ENCODE measurements around the gene RPGRIP1.

- TF ChIP-seq EZH2 (optimal IDR thresholded peaks at IDR 0.05; ENCODE audit: low read depth, low read length) = no peak
- no peak for TF ChIP-seq CTCF (IDR thresholded peaks at IDR 0.05; ENCODE audit: low read length)
- TF ChIP-seq EZH2phosphoT487 (IDR thresholded peaks at IDR 0.05; ENCODE audit: low read length) = no peak
These were observed 31.0 kb upstream of the RPGRIP1 start for GRCh38 chr14:21248739-21249411.

All from MM.1S (cell line).